T-helper 2 cell treated with Interferon-gamma antibody and Interleukin-4, amounts not matched to agents 5 μg/mL and 100 μg/mL, for 36 hours (primary cell): ENCODE results near the gene TANGO2.

Experiments used
- DNase-seq: peaks from one replicate; pipeline ENCODE4 v3.0.0; 2021; ENCODE audit warnings: low spot score
- H3K27ac Mint-ChIP-seq: one replicate; pipeline ENCODE4 v1.8.0; 2021; ENCODE audit warnings: mild to moderate bottlenecking, mixed read lengths
- H3K27me3 Mint-ChIP-seq: one replicate; pipeline ENCODE4 v1.8.0; 2021; ENCODE audit warnings: low read depth, mixed read lengths
- H3K36me3 Mint-ChIP-seq: one replicate; pipeline ENCODE4 v1.8.0; 2021; ENCODE audit warnings: low read depth, mixed read lengths
- H3K4me1 Mint-ChIP-seq: one replicate; pipeline ENCODE4 v1.8.0; 2021; ENCODE audit warnings: low read depth, mixed read lengths
- H3K4me3 Mint-ChIP-seq: one replicate; pipeline ENCODE4 v1.8.0; 2022; ENCODE audit warnings: mild to moderate bottlenecking, moderate library complexity, mixed read lengths
- H3K9me3 Mint-ChIP-seq: one replicate; pipeline ENCODE4 v1.8.0; 2021; ENCODE audit warnings: mixed read lengths

Gene TANGO2

GRCh38 chr22:20010307-20011122 lies 10.4 kb upstream of the TANGO2 start:
- DNase-seq, result no peak
- H3K4me3 Mint-ChIP-seq, result no peak overlapping the region
- no peaks in the 10 kb centered on the region for H3K9me3 Mint-ChIP-seq
- H3K27me3 Mint-ChIP-seq, result peaks cover 13% of the 10 kb centered on the region
- no peak overlapping the region for H3K27ac Mint-ChIP-seq
- H3K4me1 Mint-ChIP-seq, result no peaks in the 10 kb centered on the region
- H3K36me3 Mint-ChIP-seq, result no peaks in the 10 kb centered on the region

- Mint-ChIP-seq H3K4me1 (no peaks in the 10 kb centered on the region), H3K9me3 (no peaks in the 10 kb centered on the region), H3K27ac (no peak overlapping the region), H3K4me3 (no peak overlapping the region), H3K36me3 (no peaks in the 10 kb centered on the region), H3K27me3 (peaks cover 15% of the 10 kb centered on the region)
- no peak for DNase-seq
These were observed 9.6 kb upstream of the TANGO2 start for GRCh38 chr22:20011123-20011992.

- Mint-ChIP-seq H3K36me3 (no peaks in the 10 kb centered on the region), H3K4me1 (no peaks in the 10 kb centered on the region), H3K27ac (no peak overlapping the region), H3K9me3 (no peaks in the 10 kb centered on the region), H3K27me3 (peaks cover 17% of the 10 kb centered on the region), H3K4me3 (no peak overlapping the region)
- no peak for DNase-seq
These were observed 8.7 kb upstream of the TANGO2 start for GRCh38 chr22:20011993-20012740.

- H3K4me3 Mint-ChIP-seq, result no peak overlapping the region
- H3K4me1 Mint-ChIP-seq, result no peaks in the 10 kb centered on the region
- no peaks in the 10 kb centered on the region for H3K36me3 Mint-ChIP-seq
- H3K27me3 Mint-ChIP-seq, result peaks cover 22% of the 10 kb centered on the region
- no peaks in the 10 kb centered on the region for H3K9me3 Mint-ChIP-seq
- DNase-seq, result no peak
- no peak overlapping the region for H3K27ac Mint-ChIP-seq
These were observed 8.1 kb upstream of the TANGO2 start for GRCh38 chr22:20012741-20013331.

- no peak for DNase-seq
- no peaks in the 10 kb centered on the region for H3K9me3 Mint-ChIP-seq
- peaks cover 24% of the 10 kb centered on the region for H3K27me3 Mint-ChIP-seq
- H3K4me3 Mint-ChIP-seq, result no peak overlapping the region
- H3K27ac Mint-ChIP-seq, result no peak overlapping the region
- H3K4me1 Mint-ChIP-seq, result no peaks in the 10 kb centered on the region
- no peaks in the 10 kb centered on the region for H3K36me3 Mint-ChIP-seq
These were observed 7.5 kb upstream of the TANGO2 start for GRCh38 chr22:20013382-20013871.

- Mint-ChIP-seq H3K9me3 (no peaks in the 10 kb centered on the region), H3K4me3 (no peak overlapping the region), H3K36me3 (no peaks in the 10 kb centered on the region), H3K4me1 (no peaks in the 10 kb centered on the region), H3K27me3 (peaks cover 33% of the 10 kb centered on the region), H3K27ac (no peak overlapping the region)
- DNase-seq, result no peak
These were observed 6.3 kb upstream of the TANGO2 start for GRCh38 chr22:20014526-20015186.

GRCh38 chr22:20015187-20015625 lies 5.7 kb upstream of the TANGO2 start:
- H3K9me3 Mint-ChIP-seq, result no peaks in the 10 kb centered on the region
- no peak for DNase-seq
- no peak overlapping the region for H3K27ac Mint-ChIP-seq
- peaks cover 2% of the 10 kb centered on the region for H3K4me1 Mint-ChIP-seq
- peak overlapping the region; percentile 17 for H3K4me3 Mint-ChIP-seq
- H3K27me3 Mint-ChIP-seq, result peaks cover 33% of the 10 kb centered on the region
- H3K36me3 Mint-ChIP-seq, result no peaks in the 10 kb centered on the region

- Mint-ChIP-seq H3K4me1 (peaks cover 4% of the 10 kb centered on the region), H3K4me3 (no peak overlapping the region), H3K27me3 (peaks cover 33% of the 10 kb centered on the region), H3K27ac (no peak overlapping the region), H3K9me3 (no peaks in the 10 kb centered on the region), H3K36me3 (no peaks in the 10 kb centered on the region)
- peak; percentile 35 for DNase-seq
These were observed 4.8 kb upstream of the TANGO2 start for GRCh38 chr22:20015971-20016733.

- no peaks in the 10 kb centered on the region for H3K36me3 Mint-ChIP-seq
- H3K4me1 Mint-ChIP-seq, result peaks cover 8% of the 10 kb centered on the region
- no peak within 1 kb of the TSS for H3K27ac Mint-ChIP-seq
- H3K4me3 Mint-ChIP-seq, result peak within 1 kb of the TSS; percentile 87
- peak; percentile 90 for DNase-seq
- H3K27me3 Mint-ChIP-seq, result peaks cover 33% of the 10 kb centered on the region
- no peaks in the 10 kb centered on the region for H3K9me3 Mint-ChIP-seq
These were observed 3.9 kb upstream of the TANGO2 start, which contains the start of gene ARVCF for GRCh38 chr22:20016734-20017621. ARVCF (minus strand) TSS chr22:20016823; CDS start chr22:19990794, 26,029 bp downstream.

- Mint-ChIP-seq H3K36me3 (no peaks in the 10 kb centered on the region), H3K27ac (no peak overlapping the region), H3K27me3 (peaks cover 33% of the 10 kb centered on the region), H3K4me3 (peak overlapping the region; percentile 87), H3K4me1 (peaks cover 14% of the 10 kb centered on the region), H3K9me3 (no peaks in the 10 kb centered on the region)
- no peak for DNase-seq
These were observed 3.3 kb upstream of the TANGO2 start for GRCh38 chr22:20017622-20017958.

- no peak for DNase-seq
- Mint-ChIP-seq H3K27ac (no peak overlapping the region), H3K4me3 (peak overlapping the region; percentile 87), H3K36me3 (no peaks in the 10 kb centered on the region), H3K4me1 (peaks cover 14% of the 10 kb centered on the region), H3K9me3 (no peaks in the 10 kb centered on the region), H3K27me3 (peaks cover 33% of the 10 kb centered on the region)
These were observed 2.9 kb upstream of the TANGO2 start for GRCh38 chr22:20018001-20018400.
